HepG2 (cell line): ENCODE results near the gene GATD1. TPM values are rescaled to one million over a fixed set of nuclear protein-coding genes. Genes with fewer than 3 reads are reported as not detected.

Source experiments
- ASH2L ChIP-seq: fragments of 300-600, 200-600 bp; sonication (generic); IDR thresholded peaks from 2 replicates; pipeline ENCODE4 v1.7.0; 2017; ENCODE audit warnings: low read depth, mild to moderate bottlenecking, moderate library complexity, mixed read lengths, low read length; ENCODE audit not compliant: insufficient read length
- HMGXB4 ChIP-seq, 2 experiments: sonication (generic) in 1 of 2; formaldehyde crosslinking in 1 of 2; IDR thresholded peaks; 2 replicates each; pipeline versions ENCODE4 v1.4.0 to v1.6.1; 2018 to 2020; ENCODE audit warnings: missing genetic modification reagents in 2 of 2, borderline replicate concordance in 1 of 2, low read depth in 1 of 2, mild to moderate bottlenecking in 1 of 2, missing biosample characterization in 1 of 2
- HNF1B ChIP-seq: sonication (generic); formaldehyde crosslinking; IDR thresholded peaks from 2 replicates; pipeline ENCODE4 v1.5.1; 2020; ENCODE audit warnings: mild to moderate bottlenecking, moderate library complexity, missing genetic modification reagents
- MXD1 ChIP-seq: sonication (generic); formaldehyde crosslinking; IDR thresholded peaks from 2 replicates; pipeline ENCODE4 v1.4.0; 2020; ENCODE audit warnings: mild to moderate bottlenecking, missing genetic modification reagents
- TBX3 ChIP-seq: fragments of 450-650 bp; IDR thresholded peaks from 2 replicates; pipeline ENCODE4 v1.6.1; 2017; ENCODE audit warnings: antibody characterized with exemption, mild to moderate bottlenecking, inconsistent platforms, borderline replicate concordance
- TEAD3 ChIP-seq: optimal IDR thresholded peaks from 2 replicates; pipeline ENCODE3; 2016; ENCODE audit warnings: borderline replicate concordance
- TFE3 ChIP-seq: IDR thresholded peaks from 2 replicates; pipeline ENCODE4 v1.6.1; 2016
- ZNF318 ChIP-seq: sonication (generic); formaldehyde crosslinking; IDR thresholded peaks from 2 replicates; pipeline ENCODE4 v1.4.0; 2020; ENCODE audit warnings: mild to moderate bottlenecking, missing genetic modification reagents
- ZNF441 ChIP-seq: sonication (generic); formaldehyde crosslinking; IDR thresholded peaks from 2 replicates; pipeline ENCODE4 v1.7.0; 2021; ENCODE audit warnings: missing genetic modification reagents, borderline replicate concordance
- ZNF7 ChIP-seq: IDR thresholded peaks from 2 replicates; pipeline ENCODE4 v1.6.1; 2016; ENCODE audit warnings: missing biosample characterization, missing genetic modification reagents
- ZNF780A ChIP-seq: sonication (generic); formaldehyde crosslinking; IDR thresholded peaks from 2 replicates; pipeline ENCODE4 v1.8.0; 2022; ENCODE audit warnings: mild to moderate bottlenecking, missing genetic modification reagents, moderate library complexity
- ZNF841 ChIP-seq: sonication (generic); formaldehyde crosslinking; IDR thresholded peaks from 2 replicates; pipeline ENCODE4 v1.8.1; 2023; ENCODE audit warnings: missing genetic modification reagents, borderline replicate concordance
- ZNF850 ChIP-seq: sonication (generic); formaldehyde crosslinking; conservative IDR thresholded peaks from 2 replicates; pipeline ENCODE4 v1.9.0; 2021; ENCODE audit warnings: mild to moderate bottlenecking, missing genetic modification reagents
- polyA plus RNA-seq, 8 experiments: library from polyadenylated mRNA; depleted of rRNA in 3 of 8; stranded (reverse) in 7 of 8; unstranded in 1 of 8; fragments of >200 nt; fragmentation: Illumina TruSeq in 4 of 8; extraction: Trizol in 4 of 8; gene quantifications; 2 replicates each; pipeline versions ENCODE4 v1.2.1 to v1.2.3, GENCODE V29; 2011 to 2016; ENCODE audit warnings: low read depth in 4 of 8, missing spikeins in 1 of 8, mixed read lengths in 1 of 8; ENCODE audit not compliant: insufficient read depth in 1 of 8
- total RNA-seq, 5 experiments: library from RNA; depleted of rRNA; stranded (reverse); fragments of >200 nt; fragmentation: Illumina TruSeq; extraction: Trizol; gene quantifications; 2 replicates each; pipeline ENCODE4 v1.2.3, GENCODE V29; 2016; ENCODE audit warnings: low read depth in 1 of 5

GATD1 gene
- total and polyA plus RNA-seq, 2 of the 13 experiments (the other 11 are each of a cell fraction or from before 2014, with no cell fraction given) = 31.3 to 60.5 TPM

- TF ChIP-seq MXD1 (CRISPR knock-in tag) (no peak; the same call in 1 of the 2 replicates), ZNF318 (CRISPR knock-in tag) (no peak), ZNF441 (CRISPR knock-in tag) (peak; percentile 67; the same call in 1 of the 2 replicates), ZNF780A (0 out of 2 replicates have a peak, but pooled peaks have one; percentile 8), TBX3 (no peak), ASH2L (peak; percentile 51), TEAD3 (CRISPR knock-in tag) (no peak), TFE3 (CRISPR knock-in tag) (no peak), HMGXB4 (CRISPR knock-in tag; IDR thresholded peaks at IDR 0.05; ENCODE audit: borderline replicate concordance in 1 of 2, low read depth in 1 of 2) (no peak), HNF1B (no peak), ZNF7 (CRISPR knock-in tag) (no peak), ZNF850 (CRISPR knock-in tag) (no peak), ZNF841 (CRISPR knock-in tag) (no peak)
Observed at GRCh38 chr11:810040-810567, 32.8 kb upstream of the GATD1 start (continued).
